ENCODE data around the gene SPEG.

GRCh38 chr2:219422952-219423534, 11.6 kb upstream of the SPEG start:
- TF ChIP-seq EZH2phosphoT487 (IDR thresholded peaks at IDR 0.05) = no peak
- TF ChIP-seq, protein P1, sequence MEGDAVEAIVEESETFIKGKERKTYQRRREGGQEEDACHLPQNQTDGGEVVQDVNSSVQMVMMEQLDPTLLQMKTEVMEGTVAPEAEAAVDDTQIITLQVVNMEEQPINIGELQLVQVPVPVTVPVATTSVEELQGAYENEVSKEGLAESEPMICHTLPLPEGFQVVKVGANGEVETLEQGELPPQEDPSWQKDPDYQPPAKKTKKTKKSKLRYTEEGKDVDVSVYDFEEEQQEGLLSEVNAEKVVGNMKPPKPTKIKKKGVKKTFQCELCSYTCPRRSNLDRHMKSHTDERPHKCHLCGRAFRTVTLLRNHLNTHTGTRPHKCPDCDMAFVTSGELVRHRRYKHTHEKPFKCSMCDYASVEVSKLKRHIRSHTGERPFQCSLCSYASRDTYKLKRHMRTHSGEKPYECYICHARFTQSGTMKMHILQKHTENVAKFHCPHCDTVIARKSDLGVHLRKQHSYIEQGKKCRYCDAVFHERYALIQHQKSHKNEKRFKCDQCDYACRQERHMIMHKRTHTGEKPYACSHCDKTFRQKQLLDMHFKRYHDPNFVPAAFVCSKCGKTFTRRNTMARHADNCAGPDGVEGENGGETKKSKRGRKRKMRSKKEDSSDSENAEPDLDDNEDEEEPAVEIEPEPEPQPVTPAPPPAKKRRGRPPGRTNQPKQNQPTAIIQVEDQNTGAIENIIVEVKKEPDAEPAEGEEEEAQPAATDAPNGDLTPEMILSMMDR (IDR thresholded peaks at IDR 0.05) = no peak

Measured in neural progenitor cell (in vitro differentiated cells).